Suprapubic skin (tissue), 4 donors: ENCODE measurements around the gene LRP6. TPM values are rescaled to one million over a fixed set of nuclear protein-coding genes. Genes with fewer than 3 reads are reported as not detected.

Source experiments
- DNase-seq, 2 donors: peaks; one replicate each; pipeline ENCODE4 v3.0.0-alpha.2; 2019; ENCODE audit warnings: low spot score in 2 of 2
- H3K27ac ChIP-seq: fragments of 200-600 bp; sonication (generic); one replicate; pipeline ENCODE4 v1.5.1; 2019
- H3K27me3 ChIP-seq: fragments of 200-600 bp; sonication (generic); one replicate; pipeline ENCODE4 v1.5.1; 2019
- H3K36me3 ChIP-seq: fragments of 200-600 bp; sonication (generic); one replicate; pipeline ENCODE4 v1.5.1; 2019
- H3K4me1 ChIP-seq: fragments of 200-600 bp; sonication (generic); one replicate; pipeline ENCODE4 v1.5.1; 2019
- H3K4me3 ChIP-seq: fragments of 200-600 bp; sonication (generic); one replicate; pipeline ENCODE4 v1.5.1; 2019; ENCODE audit warnings: mild to moderate bottlenecking
- H3K9me3 ChIP-seq: fragments of 200-600 bp; sonication (generic); one replicate; pipeline ENCODE4 v1.5.1; 2019
- CTCF ChIP-seq, 2 donors: fragments of 200-600 bp in 1 of 2; fragments of 450-650 bp in 1 of 2; sonication (generic) in 1 of 2; IDR thresholded peaks; one replicate each; pipeline ENCODE4 v1.5.1; 2016 to 2019; ENCODE audit warnings: antibody characterized with exemption in 2 of 2, mild to moderate bottlenecking in 1 of 2, moderate library complexity in 1 of 2
- EP300 ChIP-seq: sonication (generic); formaldehyde crosslinking; IDR thresholded peaks from one replicate; pipeline ENCODE4 v1.6.1; 2017; ENCODE audit warnings: antibody characterized with exemption
- POLR2A ChIP-seq, 2 donors: fragments of 450-650 bp; IDR thresholded peaks; one replicate each; pipeline ENCODE4 v1.6.1; 2017; ENCODE audit warnings: antibody characterized with exemption in 2 of 2, mild to moderate bottlenecking in 2 of 2, moderate library complexity in 2 of 2
- POLR2AphosphoS5 ChIP-seq, 3 donors: sonication (generic); formaldehyde crosslinking; IDR thresholded peaks; one replicate each; pipeline ENCODE4 v1.6.1; 2017; ENCODE audit warnings: antibody characterized with exemption in 3 of 3
- WGBS: methylation state at CpG from one replicate; pipeline ENCODE4 v1.1.5; 2018; 5-methylcytosine and 5-hydroxymethylcytosine counted together
- total RNA-seq, 4 donors: library from RNA; depleted of rRNA; stranded (reverse); fragments of >200 nt; gene quantifications; one replicate each; pipeline ENCODE4 v1.1.0, GENCODE V29; 2016

LRP6 gene
- total RNA-seq, 4 donors from 2014 or later, result 13.3 to 39.9 (median 33.9) TPM

DNA sequence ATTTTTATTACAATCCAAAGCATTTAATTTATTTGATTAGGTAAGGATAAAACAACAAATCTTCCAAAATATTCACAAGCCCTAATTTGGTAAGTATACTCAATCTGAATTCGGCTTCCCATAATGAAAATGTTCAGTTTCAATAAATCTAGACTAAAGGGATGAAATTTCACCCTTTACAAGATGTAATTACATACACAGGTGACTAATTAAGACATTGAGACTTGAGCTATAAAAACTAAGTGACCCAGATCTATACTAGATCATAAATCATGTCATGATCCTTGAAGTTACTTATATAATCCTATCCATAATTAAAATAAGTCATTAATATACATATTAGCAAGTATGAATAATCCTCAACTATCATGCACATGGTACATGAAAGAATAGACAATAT lies 36.6 kb downstream of the LRP6 start:
- no peak overlapping the region for H3K27ac ChIP-seq
- H3K36me3 ChIP-seq, result no peaks in the 10 kb centered on the region
- peaks cover 5% of the 10 kb centered on the region for H3K4me1 ChIP-seq
- no peaks in the 10 kb centered on the region for H3K27me3 ChIP-seq
- whole genome bisulfite sequencing, result 83% methylated on average over 1 of the region's 1 CpG
- no peak for DNase-seq
- H3K9me3 ChIP-seq, result no peaks in the 10 kb centered on the region
- H3K4me3 ChIP-seq, result no peak overlapping the region
- TF ChIP-seq POLR2AphosphoS5 (IDR thresholded peaks at IDR 0.05) (no peak), POLR2A (IDR thresholded peaks at IDR 0.05) (no peak), EP300 (no peak), CTCF (IDR thresholded peaks at IDR 0.05) (no peak)

- TF ChIP-seq POLR2A (IDR thresholded peaks at IDR 0.05) (no peak), EP300 (no peak), POLR2AphosphoS5 (IDR thresholded peaks at IDR 0.05) (no peak), CTCF (IDR thresholded peaks at IDR 0.05) (no peak)
- no peak for DNase-seq
- Histone ChIP-seq H3K4me3 (no peak overlapping the region), H3K4me1 (peaks cover 5% of the 10 kb centered on the region), H3K36me3 (no peaks in the 10 kb centered on the region), H3K27me3 (no peaks in the 10 kb centered on the region), H3K9me3 (no peaks in the 10 kb centered on the region), H3K27ac (no peak overlapping the region)
- 65% methylated on average over 1 of the region's 1 CpG for WGBS
Measured at GRCh38 chr12:12229556-12230092, 37.2 kb downstream of the LRP6 start.

GRCh38 chr12:12228402-12228801 lies 38.4 kb downstream of the LRP6 start:
- Histone ChIP-seq H3K4me3 (no peak overlapping the region), H3K36me3 (no peaks in the 10 kb centered on the region), H3K4me1 (peaks cover 5% of the 10 kb centered on the region), H3K27ac (no peak overlapping the region), H3K9me3 (no peaks in the 10 kb centered on the region), H3K27me3 (no peaks in the 10 kb centered on the region)
- 100% methylated on average over 5 of the region's 5 CpGs for WGBS
- TF ChIP-seq EP300 (no peak), CTCF (IDR thresholded peaks at IDR 0.05) (no peak), POLR2AphosphoS5 (IDR thresholded peaks at IDR 0.05) (no peak), POLR2A (IDR thresholded peaks at IDR 0.05) (no peak)
- DNase-seq, result no peak

- H3K36me3 ChIP-seq, result no peaks in the 10 kb centered on the region
- WGBS, result 84% methylated on average over 1 of the region's 1 CpG
- no peak for DNase-seq
- H3K4me3 ChIP-seq, result no peak overlapping the region
- no peaks in the 10 kb centered on the region for H3K9me3 ChIP-seq
- H3K4me1 ChIP-seq, result peaks cover 8% of the 10 kb centered on the region
- H3K27ac ChIP-seq, result no peak overlapping the region
- no peaks in the 10 kb centered on the region for H3K27me3 ChIP-seq
- TF ChIP-seq POLR2AphosphoS5 (IDR thresholded peaks at IDR 0.05) (no peak), EP300 (no peak)
Measured at GRCh38 chr12:12226187-12226586, 40.7 kb downstream of the LRP6 start.

DNA sequence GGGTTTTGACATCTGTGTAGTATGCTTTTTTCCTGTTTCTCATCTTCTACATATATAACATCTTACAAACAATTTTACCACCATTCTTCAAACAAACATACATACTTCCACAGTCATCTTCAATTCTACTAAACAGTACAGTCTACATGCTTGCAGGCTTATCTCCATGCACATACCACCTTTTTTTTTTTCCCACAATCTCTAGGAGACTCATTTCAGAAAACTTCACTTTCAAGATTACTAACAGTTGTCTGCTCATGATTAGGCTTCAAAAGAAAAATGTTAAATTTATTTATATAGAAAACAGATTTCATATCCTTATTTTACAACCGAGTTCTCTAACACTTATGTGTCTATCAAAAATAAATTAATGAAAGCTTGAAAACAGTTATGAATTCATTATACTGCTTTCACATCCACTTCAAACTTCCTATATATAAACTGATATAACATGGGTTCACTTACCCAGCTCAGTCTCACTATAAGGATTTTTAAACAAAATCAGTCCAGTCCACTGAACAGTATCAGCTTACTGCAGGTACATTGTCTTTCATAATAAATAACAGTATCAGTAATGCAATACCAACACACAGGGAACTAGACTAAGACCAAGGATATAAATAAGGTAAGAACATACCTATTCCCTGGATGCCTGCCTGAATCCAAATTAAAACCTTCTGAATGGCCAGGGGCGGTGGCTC lies 42.5 kb downstream of the LRP6 start:
- Histone ChIP-seq H3K27me3 (no peaks in the 10 kb centered on the region), H3K4me3 (no peak overlapping the region), H3K27ac (no peak overlapping the region), H3K4me1 (peaks cover 5% of the 10 kb centered on the region), H3K9me3 (no peaks in the 10 kb centered on the region), H3K36me3 (no peaks in the 10 kb centered on the region)
- DNase-seq, result no peak
- TF ChIP-seq EP300 (no peak), POLR2AphosphoS5 (IDR thresholded peaks at IDR 0.05) (no peak), POLR2A (IDR thresholded peaks at IDR 0.05) (no peak), CTCF (IDR thresholded peaks at IDR 0.05) (no peak)
- 74% methylated on average over 2 of the region's 2 CpGs for WGBS
